Transverse colon (tissue), 4 donors: ENCODE results near the gene DAPP1. TPM values are rescaled to one million over a fixed set of nuclear protein-coding genes. Genes with fewer than 3 reads are reported as not detected.

Experiments
- DNase-seq: peaks from one replicate; pipeline ENCODE4 v3.0.0-alpha.2; 2019
- H3K27ac ChIP-seq, 4 donors: fragments of 200-600 bp; sonication (generic); 2 replicates each; pipeline ENCODE4 v1.5.1; 2016 to 2018; ENCODE audit warnings: inconsistent platforms in 4 of 4
- H3K27me3 ChIP-seq: fragments of 200-600 bp; sonication (generic); 2 replicates; pipeline ENCODE4 v1.5.1; 2017; ENCODE audit warnings: inconsistent platforms
- H3K36me3 ChIP-seq, 4 donors: fragments of 200-600 bp; sonication (generic); 2 replicates each; pipeline ENCODE4 v1.5.1; 2017 to 2019; ENCODE audit warnings: inconsistent platforms in 4 of 4
- H3K4me1 ChIP-seq, 4 donors: fragments of 200-600 bp; sonication (generic); 2 replicates each; pipeline ENCODE4 v1.5.1; 2017 to 2020; ENCODE audit warnings: inconsistent platforms in 4 of 4
- H3K4me3 ChIP-seq, 4 donors: fragments of 200-600 bp; sonication (generic); 1 replicate in 1 of 4; 2 replicates in 3 of 4; pipeline versions ENCODE4 v1.5.1 to v1.6.1; 2017 to 2019; ENCODE audit warnings: inconsistent platforms in 4 of 4
- H3K9me3 ChIP-seq, 2 donors: fragments of 200-600 bp; sonication (generic); 2 replicates each; pipeline ENCODE4 v1.5.1; 2017 to 2019; ENCODE audit warnings: inconsistent platforms in 2 of 2
- CTCF ChIP-seq, 5 experiments: fragments of 200-600 bp in 3 of 5; fragments of 450-650 bp in 2 of 5; sonication (generic) in 3 of 5; IDR thresholded peaks; 1 replicate in 2 of 5; 2 replicates in 3 of 5; pipeline ENCODE4 v1.5.1; 2016 to 2017; ENCODE audit warnings: antibody characterized with exemption in 5 of 5, inconsistent platforms in 3 of 5, mild to moderate bottlenecking in 2 of 5, moderate library complexity in 1 of 5
- EP300 ChIP-seq: sonication (generic); formaldehyde crosslinking; IDR thresholded peaks from one replicate; pipeline ENCODE4 v1.6.1; 2017; ENCODE audit warnings: antibody characterized with exemption, low read depth
- POLR2A ChIP-seq: fragments of 450-650 bp; IDR thresholded peaks from one replicate; pipeline ENCODE4 v1.6.1; 2016; ENCODE audit warnings: antibody characterized with exemption, mild to moderate bottlenecking, moderate library complexity
- POLR2AphosphoS5 ChIP-seq, 3 donors: sonication (generic); formaldehyde crosslinking; IDR thresholded peaks; one replicate each; pipeline ENCODE4 v1.6.1; 2016; ENCODE audit warnings: antibody characterized with exemption in 3 of 3
- WGBS, 2 donors: methylation state at CpG; one replicate each; pipeline ENCODE4 v1.1.5; 2018; ENCODE audit warnings: low coverage in 1 of 2; 5-methylcytosine and 5-hydroxymethylcytosine counted together
- in situ Hi-C, 4 donors: fragments of 200-750 bp; cut with MboI; loops; one replicate each; pipeline versions ENCODE4 v1.15.0 to v1.15.1; 2017; ENCODE audit warnings: low sequenced_read_pairs in 3 of 4, low pct_ligation_motif_present in 1 of 4, low pct_unique_long_range_greater_than_20kb in 1 of 4
- intact Hi-C: fragments of 100-400 bp; cut with DNase I; formaldehyde crosslinking; loops from one replicate; pipeline ENCODE4 v1.15.1; 2023; ENCODE audit warnings: low total_unique reads
- total RNA-seq, 4 donors: library from RNA; depleted of rRNA; stranded (reverse); fragments of >200 nt; gene quantifications; one replicate each; pipeline ENCODE4 v1.1.0, GENCODE V29; 2016

The DAPP1 gene
- total RNA-seq, 4 donors from 2014 or later, result 0.41 to 10.7 (median 7.6) TPM

- H3K4me3 ChIP-seq, result no peak overlapping the region
- H3K36me3 ChIP-seq, result no peaks in the 10 kb centered on the region
- TF ChIP-seq EP300 (no peak), POLR2A (no peak), CTCF (IDR thresholded peaks at IDR 0.05) (no peak), POLR2AphosphoS5 (IDR thresholded peaks at IDR 0.05) (no peak)
- no peaks in the 10 kb centered on the region for H3K9me3 ChIP-seq
- H3K4me1 ChIP-seq, result peaks cover 9 to 39% (median 11%) of the 10 kb centered on the region in 4 donors
- intact Hi-C loops (loop anchor here (5.0 to 10.0 kb wide), 2 partner anchors 56 to 327 kb away; partner anchors contain the start of genes DNAJB14 and TRMT10A), in situ Hi-C loops (loop anchor here in 3 of 4 donors (10.0 to 25.0 kb wide), 3 partner anchors 53 to 329 kb away; partner anchors contain the start of genes TRMT10A (in 3 of the 3), MTTP (in 2 of the 3) and DNAJB14 (in 1 of the 3))
- H3K27me3 ChIP-seq, result no peaks in the 10 kb centered on the region
- DNase-seq, result no peak
- WGBS, 2 donors, result 75 to 87% methylated on average over 2 of the region's 2 CpGs
- H3K27ac ChIP-seq, result no peak overlapping the region
Measured at GRCh38 chr4:99891351-99891750, 74.7 kb downstream of the DAPP1 start.

DNA sequence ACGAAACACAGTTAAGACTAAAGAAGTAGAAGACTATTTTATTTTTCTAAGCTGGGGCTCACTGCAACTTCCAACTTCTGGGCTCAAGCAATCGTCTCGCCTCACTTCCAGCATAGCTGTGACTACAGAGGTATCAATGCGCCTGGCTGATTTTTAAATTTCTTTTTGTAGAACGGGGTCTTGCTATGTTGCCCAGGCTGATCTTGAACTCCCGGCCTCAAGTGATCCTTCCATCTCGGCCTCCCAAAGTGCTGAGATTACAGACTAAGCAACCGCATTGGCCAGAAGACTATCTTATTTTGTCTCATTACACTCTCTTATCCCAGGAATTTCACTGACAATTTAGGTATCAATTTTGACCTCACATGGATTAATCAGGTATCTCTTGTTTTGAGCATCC, 76.4 kb downstream of the DAPP1 start:
- no peak for DNase-seq
- no peaks in the 10 kb centered on the region for H3K9me3 ChIP-seq
- peaks cover 9 to 39% (median 11%) of the 10 kb centered on the region in 4 donors for H3K4me1 ChIP-seq
- no peaks in the 10 kb centered on the region for H3K36me3 ChIP-seq
- WGBS, 2 donors, result 96 to 99% methylated on average over 8 of the region's 8 CpGs
- in situ Hi-C loops (loop anchor here in 3 of 4 donors (10.0 to 25.0 kb wide), 3 partner anchors 52 to 331 kb away; partner anchors contain the start of genes TRMT10A (in 3 of the 3), MTTP (in 2 of the 3) and DNAJB14 (in 1 of the 3)), intact Hi-C loops (loop anchor here (5.0 to 10.0 kb wide), 2 partner anchors 54 to 328 kb away; partner anchors contain the start of genes DNAJB14 and TRMT10A)
- H3K27ac ChIP-seq, result no peak overlapping the region
- peak overlapping the region in 1 of 4 donors; percentile 74 for H3K4me3 ChIP-seq
- TF ChIP-seq EP300 (no peak), POLR2AphosphoS5 (IDR thresholded peaks at IDR 0.05) (no peak), POLR2A (no peak), CTCF (IDR thresholded peaks at IDR 0.05) (no peak)
- H3K27me3 ChIP-seq, result no peaks in the 10 kb centered on the region

DNA sequence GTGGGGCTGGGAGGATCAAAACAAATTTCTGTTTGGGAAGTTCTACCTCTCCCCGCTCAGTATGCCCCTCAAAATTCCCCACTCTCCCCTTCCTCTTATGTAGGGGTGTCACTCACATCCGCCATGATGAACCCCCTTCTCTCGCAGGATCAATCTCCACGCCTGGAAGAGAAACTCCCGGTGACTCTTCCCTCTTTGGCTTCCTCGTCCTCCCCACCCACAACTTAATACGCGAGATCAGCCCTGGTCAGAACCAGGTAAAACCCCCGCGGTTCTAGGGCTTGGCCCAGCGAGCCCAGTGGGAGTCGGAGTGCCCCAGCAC, 77.2 kb downstream of the DAPP1 start:
- in situ Hi-C loops (loop anchor here in 3 of 4 donors (10.0 to 25.0 kb wide), 3 partner anchors 51 to 331 kb away; partner anchors contain the start of genes TRMT10A (in 3 of the 3), MTTP (in 2 of the 3) and DNAJB14 (in 1 of the 3)), intact Hi-C loops (loop anchor here (5.0 to 10.0 kb wide), 2 partner anchors 54 to 329 kb away; partner anchors contain the start of genes DNAJB14 and TRMT10A)
- Histone ChIP-seq H3K9me3 (no peaks in the 10 kb centered on the region), H3K27ac (peak overlapping the region; percentile 86 to 90 (median 89)), H3K36me3 (no peaks in the 10 kb centered on the region), H3K27me3 (no peaks in the 10 kb centered on the region), H3K4me1 (peaks cover 9 to 38% (median 11%) of the 10 kb centered on the region in 4 donors), H3K4me3 (peak overlapping the region; percentile 57 to 81 (median 76))
- no peak for DNase-seq
- TF ChIP-seq POLR2AphosphoS5 (IDR thresholded peaks at IDR 0.05) (no peak), EP300 (no peak), CTCF (IDR thresholded peaks at IDR 0.05) (no peak), POLR2A (no peak)
- 0% methylated on average over 4 to 12 of the region's 12 CpGs for WGBS, 2 donors

DNA sequence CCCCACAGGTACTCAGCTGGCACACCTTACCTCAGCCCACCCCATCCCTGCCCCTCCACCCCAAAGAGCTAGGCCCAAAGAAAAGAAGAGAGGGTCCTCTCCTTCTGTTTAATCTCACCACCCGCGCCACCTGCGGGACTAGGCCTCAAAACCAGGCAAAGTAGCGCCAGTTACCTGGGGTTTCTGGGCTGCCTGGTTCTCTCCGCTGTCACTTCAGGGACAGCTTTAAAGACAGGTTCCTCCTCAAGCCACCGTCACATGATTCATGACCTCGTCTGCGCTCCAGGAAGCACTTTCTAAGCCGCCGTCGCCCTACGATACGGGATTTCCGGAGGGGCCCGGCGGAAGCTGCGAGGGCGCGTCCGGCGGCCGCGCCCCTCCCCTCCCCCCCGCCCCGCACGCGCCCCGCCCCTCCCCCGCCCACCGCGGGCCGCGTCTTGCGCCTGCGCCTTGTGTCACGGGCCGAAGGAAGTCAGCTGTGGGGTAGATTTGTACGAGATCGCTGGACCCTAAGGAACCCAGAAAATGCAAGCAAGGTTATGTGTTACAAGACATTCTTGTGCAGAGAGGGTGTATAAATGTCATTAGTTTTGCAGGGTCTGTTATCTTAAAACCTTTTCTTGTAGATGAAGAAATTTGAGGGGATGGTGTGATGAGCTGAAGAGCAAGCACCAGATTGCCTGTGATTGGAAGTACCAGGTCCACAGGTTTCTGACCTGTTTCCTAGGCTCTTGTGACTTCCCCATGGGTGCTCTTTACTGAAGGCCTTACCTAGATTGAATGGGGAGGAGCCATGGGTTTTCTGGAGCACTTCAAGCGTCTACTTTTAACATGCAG, 77.8 kb downstream of the DAPP1 start, which contains the start of gene LAMTOR3:
LAMTOR3 (minus strand) TSS at position 267 of the 837 bp plus-strand sequence. CDS start 464 bp downstream, outside the sequence.
- Histone ChIP-seq H3K9me3 (no peaks in the 10 kb centered on the region), H3K27ac (peak within 1 kb of the TSS; percentile 86 to 90 (median 89)), H3K36me3 (no peaks in the 10 kb centered on the region), H3K4me3 (peak within 1 kb of the TSS; percentile 57 to 81 (median 76)), H3K4me1 (peaks cover 9 to 34% (median 11%) of the 10 kb centered on the region in 4 donors), H3K27me3 (no peaks in the 10 kb centered on the region)
- WGBS, 2 donors, result 3 to 15% methylated on average over 6 to 34 of the region's 40 CpGs
- no peak for TF ChIP-seq EP300
- peak; percentile 76 for TF ChIP-seq POLR2A
- TF ChIP-seq POLR2AphosphoS5 (IDR thresholded peaks at IDR 0.05), result peak; percentile 69 to 88 (median 86)
- peak; percentile 94 for DNase-seq
- in situ Hi-C loops, result loop anchor here in 3 of 4 donors (10.0 to 25.0 kb wide), 3 partner anchors 50 to 332 kb away; partner anchors contain the start of genes TRMT10A (in 3 of the 3), MTTP (in 2 of the 3) and DNAJB14 (in 1 of the 3)
- intact Hi-C loops, result loop anchor here (5.0 to 10.0 kb wide), 2 partner anchors 53 to 330 kb away; partner anchors contain the start of genes DNAJB14 and TRMT10A
